Uterus (tissue), 4 donors: Measurements from ENCODE around the gene UBE2D2. TPM values are rescaled to one million over a fixed set of nuclear protein-coding genes. Genes with fewer than 3 reads are reported as not detected.
A peak's percentile ranks its signal among the peaks of the same experiment; 100 is the strongest.

ENCODE experiments used
- DNase-seq, 2 donors: peaks; one replicate each; pipeline ENCODE4 v3.0.0-alpha.2; 2019 to 2020
- H3K27ac ChIP-seq, 2 donors: fragments of 200-600 bp; sonication (generic); 1 replicate in 1 of 2; 2 replicates in 1 of 2; pipeline ENCODE4 v1.5.1; 2016 to 2018
- H3K27me3 ChIP-seq, 2 donors: fragments of 200-600 bp; sonication (generic); one replicate each; pipeline ENCODE4 v1.5.1; 2018 to 2019; ENCODE audit warnings: control low read depth in 1 of 2
- H3K36me3 ChIP-seq, 2 donors: fragments of 200-600 bp; sonication (generic); one replicate each; pipeline ENCODE4 v1.5.1; 2019; ENCODE audit warnings: control low read depth in 1 of 2
- H3K4me1 ChIP-seq, 2 donors: fragments of 200-600 bp; sonication (generic); one replicate each; pipeline ENCODE4 v1.5.1; 2018 to 2019; ENCODE audit warnings: control low read depth in 1 of 2
- H3K4me3 ChIP-seq, 2 donors: fragments of 200-600 bp; sonication (generic); 1 replicate in 1 of 2; 2 replicates in 1 of 2; pipeline ENCODE4 v1.5.1; 2018 to 2019; ENCODE audit warnings: mild to moderate bottlenecking in 1 of 2
- H3K9me3 ChIP-seq, 2 donors: fragments of 200-600 bp; sonication (generic); one replicate each; pipeline ENCODE4 v1.5.1; 2019; ENCODE audit warnings: control low read depth in 1 of 2
- POLR2A ChIP-seq, 2 donors: fragments of 450-650 bp; IDR thresholded peaks; one replicate each; pipeline ENCODE4 v1.6.1; 2016; ENCODE audit warnings: antibody characterized with exemption in 2 of 2, mild to moderate bottlenecking in 1 of 2, moderate library complexity in 1 of 2
- intact Hi-C: fragments of 100-400 bp; cut with DNase I; formaldehyde crosslinking; loops from one replicate; pipeline ENCODE4 v1.15.1; 2023; ENCODE audit warnings: low total_unique reads
- total RNA-seq, 4 donors: library from RNA; depleted of rRNA in 3 of 4; stranded (reverse); fragments of >200 nt in 3 of 4; gene quantifications; one replicate each; pipeline versions ENCODE4 v1.1.0 to v1.2.4, GENCODE V29; 2014 to 2023
- TF ChIP-seq, protein P1 (sequence below), 4 experiments: fragments of 200-600 bp in 2 of 4; fragments of 450-650 bp in 2 of 4; sonication (generic) in 2 of 4; IDR thresholded peaks; one replicate each; pipeline ENCODE4 v1.5.1; 2016 to 2019; ENCODE audit warnings: antibody characterized with exemption in 4 of 4, mild to moderate bottlenecking in 2 of 4, moderate library complexity in 1 of 4
- donor health status: DM: yes; HTN: yes; CAD: no.

Gene UBE2D2
- total RNA-seq, 4 donors from 2014 or later: 34.1 to 153 (median 76.3) TPM

DNA sequence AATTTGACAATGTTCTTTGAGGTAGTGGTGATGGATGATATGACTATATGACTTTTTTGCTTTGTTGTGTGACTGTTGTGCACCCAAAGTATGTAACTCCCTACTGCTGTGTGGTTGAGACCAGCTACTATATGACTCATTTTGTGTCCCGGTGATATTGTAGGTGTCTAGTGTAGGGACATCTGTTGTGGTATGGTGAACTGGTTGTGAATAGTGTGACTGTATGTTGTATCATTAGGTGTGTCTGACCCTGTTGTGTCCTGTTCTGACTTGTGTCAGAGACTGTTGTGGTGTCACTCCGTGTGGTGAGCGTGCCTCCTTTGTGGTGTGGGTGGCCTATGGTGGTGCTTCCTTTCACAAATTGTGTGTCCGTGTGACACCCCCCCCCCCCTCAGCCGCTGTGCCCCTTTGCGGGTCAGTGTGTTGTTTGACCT, 75.9 kb downstream of the UBE2D2 start:
- Histone ChIP-seq H3K4me3 (peak overlapping the region in 1 of 2 donors; percentile 39), H3K27me3 (no peaks in the 10 kb centered on the region), H3K4me1 (peaks cover 0 to 12% of the 10 kb centered on the region in 2 donors), H3K9me3 (no peaks in the 10 kb centered on the region), H3K36me3 (no peaks in the 10 kb centered on the region), H3K27ac (peak overlapping the region; percentile 63 to 82)
- DNase-seq: no peak
- TF ChIP-seq, protein P1, sequence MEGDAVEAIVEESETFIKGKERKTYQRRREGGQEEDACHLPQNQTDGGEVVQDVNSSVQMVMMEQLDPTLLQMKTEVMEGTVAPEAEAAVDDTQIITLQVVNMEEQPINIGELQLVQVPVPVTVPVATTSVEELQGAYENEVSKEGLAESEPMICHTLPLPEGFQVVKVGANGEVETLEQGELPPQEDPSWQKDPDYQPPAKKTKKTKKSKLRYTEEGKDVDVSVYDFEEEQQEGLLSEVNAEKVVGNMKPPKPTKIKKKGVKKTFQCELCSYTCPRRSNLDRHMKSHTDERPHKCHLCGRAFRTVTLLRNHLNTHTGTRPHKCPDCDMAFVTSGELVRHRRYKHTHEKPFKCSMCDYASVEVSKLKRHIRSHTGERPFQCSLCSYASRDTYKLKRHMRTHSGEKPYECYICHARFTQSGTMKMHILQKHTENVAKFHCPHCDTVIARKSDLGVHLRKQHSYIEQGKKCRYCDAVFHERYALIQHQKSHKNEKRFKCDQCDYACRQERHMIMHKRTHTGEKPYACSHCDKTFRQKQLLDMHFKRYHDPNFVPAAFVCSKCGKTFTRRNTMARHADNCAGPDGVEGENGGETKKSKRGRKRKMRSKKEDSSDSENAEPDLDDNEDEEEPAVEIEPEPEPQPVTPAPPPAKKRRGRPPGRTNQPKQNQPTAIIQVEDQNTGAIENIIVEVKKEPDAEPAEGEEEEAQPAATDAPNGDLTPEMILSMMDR (IDR thresholded peaks at IDR 0.05): no peak
- no peak for TF ChIP-seq POLR2A (IDR thresholded peaks at IDR 0.05)
- intact Hi-C loops: no loop called here

DNA sequence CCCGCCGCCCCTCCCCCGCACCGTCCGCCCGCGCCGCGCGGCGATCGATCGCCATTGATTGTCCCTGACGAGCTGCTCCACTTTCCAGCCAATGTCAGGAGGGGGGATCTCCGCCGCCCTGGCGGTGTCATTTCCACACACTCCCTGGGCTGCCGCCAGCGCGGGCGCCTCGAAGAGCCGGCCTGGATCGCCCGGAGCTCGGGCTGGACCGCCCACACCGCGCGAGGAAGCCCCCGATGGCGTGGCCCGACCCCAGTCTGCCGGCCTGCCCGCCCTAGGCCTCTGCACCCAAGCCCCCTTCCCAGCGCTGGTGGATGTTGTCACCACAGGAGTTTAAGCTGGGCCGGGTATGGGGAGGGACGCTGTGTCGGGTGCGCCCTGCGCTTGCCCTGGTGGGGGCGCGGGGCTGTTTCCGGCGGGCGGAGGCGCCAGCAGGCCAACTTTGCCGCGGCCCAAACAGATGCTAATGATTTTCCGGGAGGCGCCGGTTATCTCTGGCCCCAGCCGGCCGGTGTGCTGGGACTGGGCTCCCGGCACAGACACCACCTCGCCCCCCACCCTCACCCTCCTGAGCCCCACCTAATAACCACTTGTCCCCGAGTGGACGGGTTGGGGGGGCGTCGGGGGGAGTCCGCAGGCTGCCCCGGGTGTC, 76.4 kb downstream of the UBE2D2 start:
- Histone ChIP-seq H3K4me1 (peaks cover 0 to 12% of the 10 kb centered on the region in 2 donors), H3K36me3 (no peaks in the 10 kb centered on the region), H3K27ac (peak overlapping the region; percentile 63 to 82), H3K27me3 (no peaks in the 10 kb centered on the region), H3K4me3 (peak overlapping the region; percentile 34 to 39), H3K9me3 (no peaks in the 10 kb centered on the region)
- TF ChIP-seq, protein P1 (IDR thresholded peaks at IDR 0.05): peak in 3 of 4 experiments; percentile 23 to 54 (median 34)
- TF ChIP-seq POLR2A (IDR thresholded peaks at IDR 0.05): peak in 1 of 2 donors; percentile 65
- intact Hi-C loops: no loop called here
- DNase-seq: peak; percentile 82 to 87

DNA sequence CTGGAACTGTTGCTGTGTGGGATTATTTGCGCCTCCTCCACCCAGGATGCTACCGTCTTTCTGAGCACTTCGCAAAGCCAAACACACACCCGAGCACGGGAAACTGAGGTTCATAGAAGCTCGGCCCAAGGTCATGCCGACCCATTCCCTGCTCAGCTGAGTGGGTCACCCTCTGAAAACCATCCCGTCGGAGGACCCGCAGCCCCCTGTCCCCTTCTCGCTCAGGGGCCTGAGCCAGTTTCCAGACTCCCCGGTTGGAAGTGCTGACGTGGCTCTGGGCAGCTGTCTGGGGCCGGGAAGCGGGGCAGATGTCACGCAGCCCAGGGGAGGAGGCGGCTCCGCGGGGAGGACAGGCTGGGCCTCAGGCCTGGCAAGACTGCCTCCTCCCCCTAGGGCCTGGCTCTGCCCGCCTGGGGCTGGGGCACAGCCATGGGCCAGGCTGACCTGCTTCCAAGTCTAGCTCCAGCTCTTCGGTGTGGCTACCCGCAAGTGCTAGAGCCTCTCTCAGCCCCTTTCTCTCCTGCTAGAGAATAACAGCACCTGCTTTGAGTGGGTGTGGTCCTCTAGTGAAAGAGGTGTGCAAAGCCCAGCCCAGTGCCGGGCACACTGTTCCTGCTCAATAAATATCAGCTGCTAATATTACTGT, 77.1 kb downstream of the UBE2D2 start:
- TF ChIP-seq, protein P1 (IDR thresholded peaks at IDR 0.05): no peak
- TF ChIP-seq POLR2A (IDR thresholded peaks at IDR 0.05): peak in 1 of 2 donors; percentile 8
- Histone ChIP-seq H3K9me3 (no peaks in the 10 kb centered on the region), H3K4me3 (peak overlapping the region; percentile 34 to 39), H3K27me3 (no peaks in the 10 kb centered on the region), H3K4me1 (peaks cover 0 to 12% of the 10 kb centered on the region in 2 donors), H3K27ac (peak overlapping the region; percentile 63 to 82), H3K36me3 (no peaks in the 10 kb centered on the region)
- intact Hi-C loops: no loop called here
- peak; percentile 57 to 73 for DNase-seq

DNA sequence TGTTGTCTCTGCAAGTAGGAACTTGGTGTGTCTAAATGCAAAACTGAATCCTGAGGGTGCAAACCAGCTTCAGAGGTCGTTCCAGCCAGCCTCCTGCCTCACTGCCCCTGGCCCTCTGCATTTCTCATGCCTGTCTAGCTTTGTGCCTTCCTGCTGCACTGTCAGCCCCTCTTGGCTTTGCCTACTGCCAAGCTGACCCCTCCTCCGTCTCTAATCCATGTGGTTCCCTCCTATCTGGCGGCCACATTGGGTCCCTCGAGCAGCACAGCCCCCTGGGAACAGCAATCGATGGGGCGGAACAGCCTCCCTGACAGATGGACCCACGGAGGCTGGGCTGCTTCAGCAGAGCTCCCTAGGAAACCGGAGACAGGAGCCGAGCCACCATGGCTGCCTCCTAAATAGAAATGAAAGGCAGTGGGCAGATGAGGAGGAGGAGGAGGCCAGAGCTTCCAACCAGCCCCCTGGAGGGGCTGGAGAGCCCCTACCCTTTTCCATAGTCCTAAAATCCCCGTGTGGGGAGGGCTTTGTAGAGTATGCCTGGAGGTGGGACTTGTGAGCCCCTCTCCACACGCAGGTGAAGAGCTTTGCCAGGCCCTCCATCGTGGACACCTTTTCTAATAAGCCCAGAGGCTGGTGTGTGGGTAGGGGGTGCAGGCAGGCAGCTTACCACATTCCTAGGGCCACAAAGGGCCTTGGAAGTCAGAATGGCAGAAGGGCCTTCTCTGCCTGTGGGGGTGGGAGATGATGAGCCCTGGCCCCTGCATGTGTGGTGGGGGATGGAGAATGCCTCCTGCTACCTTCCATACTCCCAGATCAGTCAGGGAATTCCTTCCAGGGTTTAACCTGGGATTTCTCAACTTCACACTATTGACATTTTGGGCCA, 77.8 kb downstream of the UBE2D2 start:
- Histone ChIP-seq H3K9me3 (no peaks in the 10 kb centered on the region), H3K36me3 (no peaks in the 10 kb centered on the region), H3K27me3 (no peaks in the 10 kb centered on the region), H3K4me3 (no peak overlapping the region), H3K27ac (peak overlapping the region; percentile 63 to 82), H3K4me1 (peaks cover 0 to 12% of the 10 kb centered on the region in 2 donors)
- intact Hi-C loops: no loop called here
- TF ChIP-seq POLR2A (IDR thresholded peaks at IDR 0.05): no peak
- TF ChIP-seq, protein P1 (IDR thresholded peaks at IDR 0.05): no peak
- DNase-seq: no peak
